Left kidney (tissue), 2 donors: ENCODE data around the gene MAP3K5. TPM values are rescaled to one million over a fixed set of nuclear protein-coding genes. Genes with fewer than 3 reads are reported as not detected.

Source experiments
- DNase-seq: peaks from one replicate; pipeline ENCODE4 v3.0.0-alpha.2; 2013
- polyA plus RNA-seq: library from polyadenylated mRNA; unstranded; fragments of 120-200 nt; gene quantifications from one replicate; pipeline ENCODE4 v1.2.1, GENCODE V29; 2013; ENCODE audit not compliant: insufficient read length

The MAP3K5 gene
- polyA plus RNA-seq, 1 donor = 7.4 TPM

DNA sequence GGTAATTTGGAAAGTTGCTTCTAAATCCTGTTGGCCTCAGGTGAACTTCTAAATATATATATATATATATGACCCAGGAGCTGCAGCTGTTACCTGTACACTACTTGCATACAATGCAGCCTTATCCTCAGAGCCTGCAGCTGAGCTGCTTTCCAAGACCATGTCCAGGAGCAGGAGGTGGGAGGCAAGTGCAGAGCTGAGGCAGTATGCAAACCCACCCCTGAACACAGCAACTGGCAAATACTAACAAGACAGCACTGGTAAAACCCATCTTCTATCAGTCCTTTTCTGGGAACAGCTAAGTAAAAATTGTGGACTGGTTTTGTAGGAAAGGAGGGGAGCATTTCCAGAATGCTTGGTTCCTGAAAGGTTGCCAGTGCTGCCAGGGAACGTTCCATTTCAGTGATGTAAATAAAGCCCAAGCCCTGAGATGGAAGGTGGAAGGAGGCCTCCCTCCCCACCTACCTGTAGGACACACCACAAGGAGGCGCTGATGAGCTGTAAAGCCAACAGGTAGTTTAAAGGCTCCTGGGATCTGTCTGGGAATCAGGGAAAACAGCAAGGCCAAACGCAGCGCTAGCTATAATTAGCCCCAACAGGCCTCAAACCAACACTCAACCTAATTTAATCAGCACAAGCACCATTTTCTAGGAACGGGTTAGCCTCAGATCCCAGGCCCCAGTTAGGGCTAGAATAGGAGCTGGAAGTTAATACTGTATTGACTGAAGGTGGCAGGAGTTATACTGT, 148.3 kb downstream of the MAP3K5 start:
- peak; percentile 90 for DNase-seq

GRCh38 chr6:136641873-136642465, 150.3 kb downstream of the MAP3K5 start:
- DNase-seq = no peak

GRCh38 chr6:136641166-136641565, 151.1 kb downstream of the MAP3K5 start:
- no peak for DNase-seq

GRCh38 chr6:136640132-136640915, 152.0 kb downstream of the MAP3K5 start:
- DNase-seq = no peak

DNA sequence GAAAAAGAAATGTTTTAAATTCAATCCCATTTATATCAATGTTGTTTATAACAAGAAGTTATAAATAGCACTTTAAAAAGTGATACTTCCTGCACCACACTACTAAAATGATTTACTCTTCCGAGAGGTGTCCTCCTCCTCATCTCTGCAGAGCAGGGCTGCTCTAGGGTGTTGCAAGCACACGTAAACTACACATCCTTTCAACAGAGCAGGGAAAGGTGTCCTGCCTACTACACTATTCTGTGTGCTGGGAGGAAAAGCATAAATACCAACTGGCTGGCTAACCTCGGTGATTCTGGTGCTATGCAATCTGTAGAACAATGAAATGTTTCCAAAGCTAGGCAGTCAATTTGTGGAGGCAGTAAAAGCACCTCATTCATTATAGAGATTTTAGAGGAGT, 152.6 kb downstream of the MAP3K5 start:
- no peak for DNase-seq

DNA sequence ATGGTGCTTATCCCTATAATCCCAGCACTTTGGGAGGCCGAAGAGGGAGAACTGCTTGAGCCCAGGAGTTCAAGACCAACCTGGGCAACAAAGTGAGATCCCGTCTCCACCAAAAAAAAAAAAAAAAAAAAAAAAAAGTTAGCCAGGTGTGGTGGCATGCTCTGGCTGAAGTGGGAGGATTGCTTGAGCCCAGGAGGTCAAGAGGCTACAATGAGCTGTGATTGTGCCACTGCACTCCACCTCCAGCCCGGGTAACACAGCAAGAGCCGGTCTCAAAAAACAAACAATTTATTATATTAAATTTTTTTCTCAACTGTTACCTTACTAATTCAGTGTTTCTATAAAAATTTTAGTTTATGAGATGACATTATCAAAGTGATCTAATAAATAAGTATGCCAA, 156.7 kb downstream of the MAP3K5 start:
- no peak for DNase-seq

DNA sequence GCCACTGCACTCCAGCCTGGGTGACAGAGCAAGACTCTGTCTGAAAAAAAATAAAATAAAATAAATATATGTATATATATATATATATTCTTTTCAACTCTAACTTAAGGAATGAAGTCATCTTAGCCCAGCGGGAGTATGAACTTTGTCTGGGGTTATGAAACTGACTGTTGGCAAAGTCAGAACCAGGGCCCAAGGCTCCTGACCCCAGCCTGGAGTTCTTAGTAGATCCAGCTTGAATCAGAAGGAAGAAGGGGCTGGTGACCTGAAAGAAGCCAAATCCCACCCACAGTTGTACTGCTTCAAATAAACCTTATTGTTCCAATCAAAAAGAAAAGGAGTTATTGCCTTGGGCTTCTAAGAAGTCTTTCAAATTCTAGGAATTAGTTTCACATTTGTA, 158.9 kb downstream of the MAP3K5 start:
- DNase-seq = no peak

DNA sequence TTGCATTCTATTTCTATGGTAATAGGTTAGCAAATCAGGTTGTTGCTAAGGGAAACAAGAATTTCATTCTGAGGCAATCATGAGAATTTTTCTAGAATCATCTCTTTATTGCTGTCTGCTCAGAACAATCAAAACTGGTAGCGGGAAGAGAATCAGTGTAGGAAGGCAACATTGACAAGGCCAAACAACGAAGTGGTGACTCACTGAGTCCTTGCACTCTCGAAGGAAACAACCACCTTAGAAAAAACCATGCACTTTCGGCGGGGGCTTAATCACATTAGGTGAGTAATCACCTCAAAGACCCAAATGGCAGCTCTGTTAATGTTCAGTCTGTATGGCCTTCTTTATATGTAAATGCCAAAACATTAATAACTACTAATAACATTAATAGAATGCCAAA, 163.3 kb downstream of the MAP3K5 start:
- DNase-seq = no peak

- no peak for DNase-seq
These were observed 165.1 kb downstream of the MAP3K5 start for GRCh38 chr6:136627191-136627590.

- no peak for DNase-seq
These were observed 167.0 kb downstream of the MAP3K5 start for GRCh38 chr6:136625293-136625692.

DNA sequence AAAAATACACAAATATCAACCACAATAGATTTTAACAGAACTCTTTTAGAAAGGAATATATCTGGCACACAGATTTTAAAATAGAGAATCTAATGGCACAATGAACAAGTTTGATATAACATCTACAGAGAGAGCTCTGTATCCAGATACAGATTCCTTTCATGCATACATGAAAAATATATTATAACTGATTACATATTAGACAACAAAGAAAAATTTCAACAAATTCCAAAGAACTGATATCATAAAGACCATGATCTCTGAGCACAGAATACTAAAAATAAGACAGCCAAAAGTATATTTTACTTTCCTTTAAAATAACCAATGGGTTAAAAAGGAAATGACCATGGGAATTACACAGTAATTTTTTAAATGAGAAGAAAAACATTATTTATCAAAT, 167.9 kb downstream of the MAP3K5 start:
- DNase-seq = no peak

DNA sequence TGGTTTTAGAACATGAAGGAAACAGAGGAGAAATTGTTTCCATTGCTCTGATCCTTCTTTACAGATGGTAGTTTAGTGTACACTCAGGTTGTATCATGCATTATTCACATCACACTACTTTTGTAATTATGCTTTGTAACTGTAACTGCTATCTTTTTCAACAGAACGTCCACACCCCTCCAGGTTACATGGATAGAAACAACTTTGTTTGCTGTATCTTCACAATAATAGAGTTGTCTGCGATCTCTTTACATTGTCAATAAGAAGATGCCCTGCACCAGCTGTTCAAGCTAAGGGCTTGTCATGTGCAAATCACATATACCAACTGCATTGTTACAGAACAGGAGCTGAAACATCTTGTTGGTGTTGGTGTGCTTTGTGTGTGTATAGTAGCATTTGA, 174.2 kb downstream of the MAP3K5 start:
- DNase-seq = no peak

DNA sequence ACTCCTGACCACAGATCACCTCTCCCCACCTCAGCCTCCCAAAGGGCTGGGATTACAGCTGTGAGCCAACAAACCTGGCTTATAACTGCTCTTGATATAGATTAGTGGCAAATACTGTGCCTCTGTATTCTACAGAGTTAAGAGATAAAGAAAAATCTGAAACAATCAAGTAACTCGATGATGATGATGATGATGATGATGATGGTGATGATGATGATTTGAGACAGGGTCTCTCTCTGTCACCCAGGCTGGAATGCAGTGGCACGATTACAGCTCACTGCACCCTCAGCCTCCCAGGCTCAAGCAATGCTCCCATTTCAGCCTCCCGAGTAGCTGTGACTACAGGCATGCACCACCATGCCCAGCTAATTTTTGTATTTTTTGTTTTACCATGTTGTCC, 175.8 kb downstream of the MAP3K5 start:
- DNase-seq = no peak

DNA sequence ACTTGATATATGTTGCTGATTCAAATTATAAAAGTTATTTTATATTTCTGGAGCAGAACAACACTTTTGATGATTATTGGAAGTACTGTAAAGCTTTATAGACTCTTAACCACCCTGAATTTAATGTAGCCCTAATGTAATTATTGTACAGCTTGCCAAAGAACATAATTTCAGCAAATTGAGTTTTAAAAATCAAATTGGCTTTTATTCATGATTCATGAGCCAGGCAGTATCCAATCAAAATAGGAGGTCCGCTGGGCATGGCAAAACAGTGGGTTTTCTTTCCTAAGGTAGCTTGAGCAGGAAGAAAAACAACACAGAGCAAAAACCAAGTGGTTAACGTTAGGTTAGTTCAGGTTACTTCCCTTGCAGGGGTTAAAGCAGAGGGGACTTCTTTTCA, 177.3 kb downstream of the MAP3K5 start:
- no peak for DNase-seq

- DNase-seq = no peak
These were observed 177.9 kb downstream of the MAP3K5 start for GRCh38 chr6:136614350-136614749.

DNA sequence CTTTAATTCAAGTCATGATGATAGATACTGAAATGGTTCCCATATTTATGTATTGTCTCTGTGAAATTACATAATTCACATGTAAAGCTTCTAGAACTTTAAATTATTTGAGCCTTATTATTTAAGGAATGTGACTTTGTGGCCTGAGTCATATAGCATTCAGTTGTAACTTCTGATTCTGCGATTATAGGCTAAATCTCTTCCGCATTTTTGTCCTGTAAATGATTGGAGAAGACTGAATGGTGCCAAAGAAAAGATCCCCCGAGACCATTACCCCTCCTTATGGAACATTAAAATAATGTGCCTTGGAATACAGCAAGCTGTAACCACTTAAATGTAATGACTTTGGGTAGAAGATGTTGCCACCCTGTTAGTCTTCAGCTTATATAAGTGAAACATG, 178.8 kb downstream of the MAP3K5 start:
- no peak for DNase-seq

GRCh38 chr6:136612666-136613389, 179.4 kb downstream of the MAP3K5 start:
- DNase-seq = no peak

GRCh38 chr6:136611746-136612145, 180.5 kb downstream of the MAP3K5 start:
- DNase-seq = no peak

DNA sequence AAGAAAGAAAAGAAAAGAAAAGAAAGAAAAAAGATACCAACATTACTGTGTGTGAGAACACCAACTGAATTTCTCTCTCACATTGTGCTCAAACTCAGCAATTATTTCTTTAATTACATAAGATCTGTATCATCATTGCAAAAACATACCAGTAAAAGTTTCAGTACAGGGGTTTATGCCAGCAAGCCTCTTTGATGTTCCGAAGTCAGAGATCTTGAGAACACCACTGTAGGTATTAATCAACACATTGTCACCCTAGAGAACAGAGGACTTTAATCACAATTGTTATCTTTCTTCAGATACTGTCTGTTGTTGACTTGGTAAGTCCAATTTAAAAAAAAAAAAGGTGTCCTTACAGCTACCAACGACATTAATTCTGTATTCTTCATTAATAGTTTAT, 181.1 kb downstream of the MAP3K5 start:
- no peak for DNase-seq

DNA sequence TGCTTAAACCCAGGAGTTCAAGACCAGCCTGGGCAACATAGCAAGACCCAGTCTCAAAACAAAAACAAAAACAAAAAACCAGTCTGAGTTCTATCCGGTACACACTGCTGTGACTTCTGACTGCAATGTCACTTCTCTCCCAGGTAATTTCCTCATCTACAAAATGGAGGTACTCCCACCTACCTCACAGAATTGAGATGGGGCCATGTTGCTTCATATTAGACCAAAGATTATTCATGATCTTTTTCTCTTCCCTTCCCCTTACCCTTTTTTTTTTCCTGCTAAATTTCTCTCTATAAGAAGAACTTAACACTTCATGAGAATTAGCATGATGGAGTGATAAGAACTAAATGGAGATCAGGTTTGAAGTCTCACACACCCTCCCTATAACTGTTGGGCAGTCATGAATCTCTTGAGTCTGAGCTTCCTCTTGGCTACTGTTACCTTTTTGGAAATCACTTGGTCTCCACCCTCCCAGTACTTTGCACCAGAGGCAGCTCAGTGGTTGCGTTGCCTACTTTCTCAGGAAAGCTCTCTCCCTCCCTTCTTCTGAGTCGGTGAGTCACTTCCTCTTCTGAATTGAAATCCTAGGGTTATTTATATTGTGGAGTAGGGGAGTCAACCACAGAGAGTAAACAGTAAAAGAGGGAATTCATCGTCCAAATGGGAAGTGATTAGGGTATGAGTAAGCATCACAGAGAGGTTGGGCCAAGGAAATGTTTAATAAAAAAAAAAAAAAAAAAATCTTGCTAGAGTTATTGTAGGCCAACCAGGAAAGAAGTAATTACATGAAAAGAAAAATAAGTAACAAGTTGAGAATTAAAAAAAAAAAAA, 182.2 kb downstream of the MAP3K5 start:
- no peak for DNase-seq

DNA sequence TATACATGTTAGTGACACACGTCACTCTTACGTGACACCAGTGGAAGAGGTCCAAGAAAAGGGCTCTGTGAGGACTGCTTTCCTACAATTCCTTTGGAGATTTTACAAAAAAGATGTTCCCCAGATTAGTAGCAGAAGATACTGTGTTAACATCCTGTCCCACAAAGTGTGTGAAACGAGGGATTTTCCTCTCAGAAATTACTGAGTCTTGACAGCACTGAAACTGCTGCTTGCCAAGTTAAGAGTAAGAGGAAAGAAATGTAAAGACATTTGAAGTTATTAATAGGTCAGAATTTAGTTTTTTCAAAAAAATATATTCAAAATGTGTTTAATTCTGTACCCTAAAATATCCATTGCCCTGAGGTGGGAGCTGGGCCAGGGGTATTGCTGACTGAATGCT, 183.3 kb downstream of the MAP3K5 start:
- no peak for DNase-seq
